T-helper 1 cell treated with Interleukin-12 subunit alpha and Interleukin-12 subunit beta and Interleukin-4 antibody, amounts not matched to agents 30 μg/mL and 1 μg/mL, for 36 hours (primary cell): ENCODE measurements around the gene PECR.
A peak's percentile ranks its signal among the peaks of the same experiment; 100 is the strongest.
"Not testable (repeated sequence)": the region's sequence is repeated elsewhere in the genome, so short reads cannot be mapped to it uniquely, and the experiment has no call there.

Experiments used
- H3K27ac Mint-ChIP-seq: one replicate; pipeline ENCODE4 v1.8.0; 2021; ENCODE audit warnings: mild to moderate bottlenecking, mixed read lengths
- H3K27me3 Mint-ChIP-seq: one replicate; pipeline ENCODE4 v1.8.0; 2021; ENCODE audit warnings: low read depth, mixed read lengths
- H3K36me3 Mint-ChIP-seq: one replicate; pipeline ENCODE4 v1.8.0; 2021; ENCODE audit warnings: low read depth, mixed read lengths
- H3K4me1 Mint-ChIP-seq: one replicate; pipeline ENCODE4 v1.8.0; 2021; ENCODE audit warnings: low read depth, mixed read lengths
- H3K4me3 Mint-ChIP-seq: one replicate; pipeline ENCODE4 v1.8.0; 2021; ENCODE audit warnings: mild to moderate bottlenecking, moderate library complexity, mixed read lengths
- H3K9me3 Mint-ChIP-seq: one replicate; pipeline ENCODE4 v1.8.0; 2021; ENCODE audit warnings: mixed read lengths

PECR gene

GRCh38 chr2:216016581-216016980, 65.0 kb downstream of the PECR start:
- H3K27me3 Mint-ChIP-seq = peaks cover 6% of the 10 kb centered on the region
- no peak overlapping the region for H3K4me3 Mint-ChIP-seq
- H3K9me3 Mint-ChIP-seq = no peaks in the 10 kb centered on the region
- peaks cover 11% of the 10 kb centered on the region for H3K36me3 Mint-ChIP-seq
- H3K4me1 Mint-ChIP-seq = peaks cover 48% of the 10 kb centered on the region
- H3K27ac Mint-ChIP-seq = peak overlapping the region; percentile 87

- H3K36me3 Mint-ChIP-seq = peaks cover 11% of the 10 kb centered on the region
- H3K9me3 Mint-ChIP-seq = no peaks in the 10 kb centered on the region
- H3K4me1 Mint-ChIP-seq = peaks cover 48% of the 10 kb centered on the region
- H3K27me3 Mint-ChIP-seq = peaks cover 6% of the 10 kb centered on the region
- peak overlapping the region; percentile 87 for H3K27ac Mint-ChIP-seq
- peak overlapping the region; percentile 28 for H3K4me3 Mint-ChIP-seq
Observed at GRCh38 chr2:216015722-216016464, 65.7 kb downstream of the PECR start.

GRCh38 chr2:216014986-216015385, 66.6 kb downstream of the PECR start:
- Mint-ChIP-seq H3K9me3 (no peaks in the 10 kb centered on the region), H3K27ac (peak overlapping the region; percentile 87), H3K4me1 (peaks cover 47% of the 10 kb centered on the region), H3K36me3 (peaks cover 11% of the 10 kb centered on the region), H3K27me3 (peaks cover 6% of the 10 kb centered on the region), H3K4me3 (peak overlapping the region; percentile 28)

- no peaks in the 10 kb centered on the region for H3K9me3 Mint-ChIP-seq
- H3K27me3 Mint-ChIP-seq = peaks cover 6% of the 10 kb centered on the region
- no peak overlapping the region for H3K27ac Mint-ChIP-seq
- peak overlapping the region; percentile 41 for H3K4me3 Mint-ChIP-seq
- H3K4me1 Mint-ChIP-seq = peaks cover 46% of the 10 kb centered on the region
- H3K36me3 Mint-ChIP-seq = peaks cover 10% of the 10 kb centered on the region
Observed at GRCh38 chr2:216014006-216014405, 67.6 kb downstream of the PECR start.

GRCh38 chr2:216013080-216013909, 68.3 kb downstream of the PECR start, which contains the start of gene MREG:
TSS of gene MREG (minus strand) at chr2:216013551. CDS start at chr2:216013327, 224 bp downstream.
- Mint-ChIP-seq H3K27ac (peak within 1 kb of the TSS; percentile 45), H3K4me1 (peaks cover 41% of the 10 kb centered on the region), H3K4me3 (peak within 1 kb of the TSS; percentile 86), H3K9me3 (no peaks in the 10 kb centered on the region), H3K36me3 (peaks cover 4% of the 10 kb centered on the region), H3K27me3 (peaks cover 6% of the 10 kb centered on the region)

GRCh38 chr2:216012830-216013079, 68.9 kb downstream of the PECR start:
- no peaks in the 10 kb centered on the region for H3K9me3 Mint-ChIP-seq
- H3K4me3 Mint-ChIP-seq = peak overlapping the region; percentile 86
- H3K27ac Mint-ChIP-seq = peak overlapping the region; percentile 45
- peaks cover 39% of the 10 kb centered on the region for H3K4me1 Mint-ChIP-seq
- peaks cover 2% of the 10 kb centered on the region for H3K36me3 Mint-ChIP-seq
- H3K27me3 Mint-ChIP-seq = peaks cover 6% of the 10 kb centered on the region

GRCh38 chr2:216012133-216012829, 69.3 kb downstream of the PECR start:
- H3K9me3 Mint-ChIP-seq = no peaks in the 10 kb centered on the region
- H3K36me3 Mint-ChIP-seq = peaks cover 2% of the 10 kb centered on the region
- H3K4me1 Mint-ChIP-seq = peaks cover 35% of the 10 kb centered on the region
- H3K27ac Mint-ChIP-seq = peak overlapping the region; percentile 45
- peak overlapping the region; percentile 86 for H3K4me3 Mint-ChIP-seq
- H3K27me3 Mint-ChIP-seq = peaks cover 6% of the 10 kb centered on the region

- H3K4me3 Mint-ChIP-seq, H3K36me3 Mint-ChIP-seq, H3K9me3 Mint-ChIP-seq, H3K27me3 Mint-ChIP-seq, H3K27ac Mint-ChIP-seq: not testable (repeated sequence)
- peaks cover 30% of the 10 kb centered on the region for H3K4me1 Mint-ChIP-seq
Observed at GRCh38 chr2:216009215-216009614, 72.4 kb downstream of the PECR start.

- peaks cover 34% of the 10 kb centered on the region for H3K4me1 Mint-ChIP-seq
- no peaks in the 10 kb centered on the region for H3K9me3 Mint-ChIP-seq
- peaks cover 4% of the 10 kb centered on the region for H3K36me3 Mint-ChIP-seq
- H3K4me3 Mint-ChIP-seq = no peak overlapping the region
- H3K27me3 Mint-ChIP-seq = peaks cover 6% of the 10 kb centered on the region
- H3K27ac Mint-ChIP-seq = no peak overlapping the region
Observed at GRCh38 chr2:216008387-216008786, 73.2 kb downstream of the PECR start.

- no peaks in the 10 kb centered on the region for H3K27me3 Mint-ChIP-seq
- no peaks in the 10 kb centered on the region for H3K9me3 Mint-ChIP-seq
- H3K4me1 Mint-ChIP-seq = peaks cover 30% of the 10 kb centered on the region
- H3K27ac Mint-ChIP-seq = peak overlapping the region; percentile 63
- peaks cover 4% of the 10 kb centered on the region for H3K36me3 Mint-ChIP-seq
- peak overlapping the region; percentile 12 for H3K4me3 Mint-ChIP-seq
Observed at GRCh38 chr2:216006164-216006663, 75.4 kb downstream of the PECR start.

GRCh38 chr2:216004697-216005283, 76.8 kb downstream of the PECR start:
- H3K27me3 Mint-ChIP-seq = no peaks in the 10 kb centered on the region
- H3K27ac Mint-ChIP-seq = peak overlapping the region; percentile 65
- H3K4me1 Mint-ChIP-seq = peaks cover 30% of the 10 kb centered on the region
- H3K4me3 Mint-ChIP-seq = no peak overlapping the region
- no peaks in the 10 kb centered on the region for H3K9me3 Mint-ChIP-seq
- H3K36me3 Mint-ChIP-seq = peaks cover 4% of the 10 kb centered on the region

- H3K9me3 Mint-ChIP-seq = no peaks in the 10 kb centered on the region
- peaks cover 4% of the 10 kb centered on the region for H3K36me3 Mint-ChIP-seq
- peak overlapping the region; percentile 26 for H3K4me3 Mint-ChIP-seq
- H3K27me3 Mint-ChIP-seq = no peaks in the 10 kb centered on the region
- H3K27ac Mint-ChIP-seq = peak overlapping the region; percentile 58
- H3K4me1 Mint-ChIP-seq = peaks cover 30% of the 10 kb centered on the region
Observed at GRCh38 chr2:216003876-216004696, 77.5 kb downstream of the PECR start.

- Mint-ChIP-seq H3K27ac (peak overlapping the region; percentile 54), H3K4me3 (peak overlapping the region; percentile 0), H3K27me3 (no peaks in the 10 kb centered on the region), H3K4me1 (peaks cover 32% of the 10 kb centered on the region), H3K36me3 (peaks cover 6% of the 10 kb centered on the region), H3K9me3 (no peaks in the 10 kb centered on the region)
Observed at GRCh38 chr2:216002693-216003092, 78.9 kb downstream of the PECR start.
